Gastrocnemius medialis (tissue), 4 donors: ENCODE measurements around the gene CYP4A22. TPM values are rescaled to one million over a fixed set of nuclear protein-coding genes. Genes with fewer than 3 reads are reported as not detected.
"Not testable (repeated sequence)": the region's sequence is repeated elsewhere in the genome, so short reads cannot be mapped to it uniquely, and the experiment has no call there.

Experiments
- ATAC-seq, 2 donors: fragments of 150-250 bp; one replicate each; pipeline ENCODE4 v1.9.1; 2016
- DNase-seq, 2 donors: peaks; one replicate each; pipeline ENCODE4 v3.0.0-alpha.2; 2019
- H3K27ac ChIP-seq, 4 donors: fragments of 200-600 bp; sonication (generic); 1 replicate in 1 of 4; 2 replicates in 3 of 4; pipeline ENCODE4 v1.5.1; 2016 to 2018; ENCODE audit warnings: mild to moderate bottlenecking in 2 of 4, moderate library complexity in 1 of 4
- H3K27me3 ChIP-seq, 3 donors: fragments of 200-600 bp; sonication (generic) in 2 of 3; 1 replicate in 1 of 3; 2 replicates in 2 of 3; pipeline versions ENCODE4 v1.5.1 to v1.6.0; 2016 to 2019; ENCODE audit warnings: mild to moderate bottlenecking in 1 of 3, moderate library complexity in 1 of 3
- H3K36me3 ChIP-seq, 2 donors: fragments of 200-600 bp; sonication (generic) in 1 of 2; one replicate each; pipeline ENCODE4 v1.5.1; 2017 to 2018
- H3K4me1 ChIP-seq, 2 donors: fragments of 200-600 bp; sonication (generic) in 1 of 2; one replicate each; pipeline ENCODE4 v1.5.1; 2016 to 2017; ENCODE audit warnings: mild to moderate bottlenecking in 2 of 2
- H3K4me3 ChIP-seq, 4 donors: fragments of 200-600 bp; sonication (generic) in 3 of 4; 1 replicate in 1 of 4; 2 replicates in 3 of 4; pipeline ENCODE4 v1.5.1; 2016 to 2019; ENCODE audit warnings: mild to moderate bottlenecking in 2 of 4
- H3K9me3 ChIP-seq, 3 donors: fragments of 200-600 bp; sonication (generic) in 2 of 3; 1 replicate in 1 of 3; 2 replicates in 2 of 3; pipeline ENCODE4 v1.5.1; 2016 to 2019
- POLR2A ChIP-seq, 2 donors: fragments of 450-650 bp; IDR thresholded peaks; one replicate each; pipeline ENCODE4 v1.6.1; 2017; ENCODE audit warnings: antibody characterized with exemption in 2 of 2, mild to moderate bottlenecking in 2 of 2, moderate library complexity in 2 of 2
- in situ Hi-C, 4 donors: fragments of 200-750 bp; cut with MboI; loops; one replicate each; pipeline versions ENCODE4 v1.15.0 to v1.8.0; 2017; ENCODE audit warnings: low sequenced_read_pairs in 4 of 4
- intact Hi-C: fragments of 100-400 bp; cut with DNase I; formaldehyde crosslinking; loops from one replicate; pipeline ENCODE4 v1.15.1; 2023; ENCODE audit warnings: low total_unique reads
- total RNA-seq, 4 donors: library from RNA; depleted of rRNA; stranded (reverse); fragments of >200 nt; gene quantifications; one replicate each; pipeline versions ENCODE4 v1.1.0 to v1.2.3, GENCODE V29; 2016
- TF ChIP-seq, protein P1 (sequence below), 5 experiments: fragments of 450-650 bp in 3 of 5; fragments of 200-600 bp in 2 of 5; sonication (generic) in 2 of 5; IDR thresholded peaks in 4 of 5; conservative IDR thresholded peaks in 1 of 5; 1 replicate in 4 of 5; 2 replicates in 1 of 5; pipeline ENCODE4 v1.5.1; 2016 to 2019; ENCODE audit warnings: antibody characterized with exemption in 5 of 5, mild to moderate bottlenecking in 3 of 5, moderate library complexity in 3 of 5

CYP4A22 gene
- total RNA-seq, 4 donors from 2014 or later = 0.20 to 0.47 (median 0.32) TPM; not detected in 1

DNA sequence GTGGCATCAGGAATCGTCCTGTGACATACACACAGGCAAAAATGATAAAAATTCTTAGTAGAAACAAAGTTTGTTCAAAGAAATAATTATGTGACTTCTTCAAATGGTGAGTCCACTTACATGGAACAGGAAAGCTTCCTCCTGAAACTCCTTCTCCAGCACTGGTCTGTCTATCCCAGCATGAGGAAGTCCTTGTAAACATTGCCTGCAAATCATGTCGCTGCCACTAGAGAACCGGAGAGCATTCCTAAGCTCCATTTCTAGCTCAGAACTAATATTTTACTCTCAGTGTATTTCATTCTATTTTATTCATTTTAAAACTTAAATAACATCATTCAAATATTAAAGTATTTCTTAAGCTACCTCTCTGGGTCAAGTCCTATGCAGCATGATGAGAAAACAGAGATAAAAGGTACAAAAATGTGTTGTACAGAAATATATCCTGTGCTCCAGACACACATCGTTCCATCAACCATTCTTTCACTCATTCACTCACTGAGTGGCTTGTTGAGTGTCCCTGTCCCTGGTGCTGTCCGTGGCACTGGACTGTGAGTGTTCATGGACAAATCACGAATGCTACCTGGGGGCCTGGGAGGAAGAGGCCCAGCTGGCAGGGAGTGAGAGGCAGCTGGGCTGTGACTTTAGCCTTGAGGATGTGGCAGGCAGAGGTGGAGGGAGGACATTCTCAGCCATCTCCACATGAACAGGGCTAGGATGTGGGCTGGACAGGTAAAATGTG, 10.0 kb downstream of the CYP4A22 start:
- Histone ChIP-seq H3K27ac (no peak overlapping the region), H3K9me3 (no peaks in the 10 kb centered on the region), H3K27me3 (no peaks in the 10 kb centered on the region), H3K36me3 (no peaks in the 10 kb centered on the region), H3K4me1 (no peaks in the 10 kb centered on the region), H3K4me3 (no peak overlapping the region)
- intact Hi-C loops (no loop called here), in situ Hi-C loops (no loop called here)
- TF ChIP-seq POLR2A (IDR thresholded peaks at IDR 0.05) = no peak
- TF ChIP-seq, protein P1, sequence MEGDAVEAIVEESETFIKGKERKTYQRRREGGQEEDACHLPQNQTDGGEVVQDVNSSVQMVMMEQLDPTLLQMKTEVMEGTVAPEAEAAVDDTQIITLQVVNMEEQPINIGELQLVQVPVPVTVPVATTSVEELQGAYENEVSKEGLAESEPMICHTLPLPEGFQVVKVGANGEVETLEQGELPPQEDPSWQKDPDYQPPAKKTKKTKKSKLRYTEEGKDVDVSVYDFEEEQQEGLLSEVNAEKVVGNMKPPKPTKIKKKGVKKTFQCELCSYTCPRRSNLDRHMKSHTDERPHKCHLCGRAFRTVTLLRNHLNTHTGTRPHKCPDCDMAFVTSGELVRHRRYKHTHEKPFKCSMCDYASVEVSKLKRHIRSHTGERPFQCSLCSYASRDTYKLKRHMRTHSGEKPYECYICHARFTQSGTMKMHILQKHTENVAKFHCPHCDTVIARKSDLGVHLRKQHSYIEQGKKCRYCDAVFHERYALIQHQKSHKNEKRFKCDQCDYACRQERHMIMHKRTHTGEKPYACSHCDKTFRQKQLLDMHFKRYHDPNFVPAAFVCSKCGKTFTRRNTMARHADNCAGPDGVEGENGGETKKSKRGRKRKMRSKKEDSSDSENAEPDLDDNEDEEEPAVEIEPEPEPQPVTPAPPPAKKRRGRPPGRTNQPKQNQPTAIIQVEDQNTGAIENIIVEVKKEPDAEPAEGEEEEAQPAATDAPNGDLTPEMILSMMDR (IDR thresholded peaks at IDR 0.05 in 4 of 5, conservative IDR thresholded peaks at IDR 0.05 in 1 of 5) = no peak
- DNase-seq (no peak), ATAC-seq (no peak)

DNA sequence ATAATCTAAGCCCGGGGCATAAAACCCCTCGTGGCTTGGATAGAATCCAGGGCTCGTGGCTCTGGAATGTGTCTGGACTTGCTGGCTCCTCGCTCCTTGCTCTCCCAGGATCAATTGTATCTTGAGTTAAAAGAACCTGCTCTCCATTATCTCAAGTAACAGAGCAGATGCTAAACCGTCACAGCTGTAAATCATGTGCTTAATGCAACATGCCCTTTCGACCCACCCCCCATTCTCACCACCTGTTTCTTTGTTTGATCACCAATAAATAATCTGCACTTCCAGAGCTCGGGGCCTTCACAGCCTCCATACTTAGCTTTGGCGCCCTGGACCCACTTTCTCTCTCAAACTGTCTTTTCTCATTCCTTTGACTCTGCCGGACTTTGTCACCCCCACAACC, 11.9 kb downstream of the CYP4A22 start:
- intact Hi-C loops, ATAC-seq, in situ Hi-C loops, H3K4me1 ChIP-seq, DNase-seq, H3K9me3 ChIP-seq, H3K36me3 ChIP-seq, H3K27ac ChIP-seq, H3K4me3 ChIP-seq, H3K27me3 ChIP-seq: not testable (repeated sequence)

DNA sequence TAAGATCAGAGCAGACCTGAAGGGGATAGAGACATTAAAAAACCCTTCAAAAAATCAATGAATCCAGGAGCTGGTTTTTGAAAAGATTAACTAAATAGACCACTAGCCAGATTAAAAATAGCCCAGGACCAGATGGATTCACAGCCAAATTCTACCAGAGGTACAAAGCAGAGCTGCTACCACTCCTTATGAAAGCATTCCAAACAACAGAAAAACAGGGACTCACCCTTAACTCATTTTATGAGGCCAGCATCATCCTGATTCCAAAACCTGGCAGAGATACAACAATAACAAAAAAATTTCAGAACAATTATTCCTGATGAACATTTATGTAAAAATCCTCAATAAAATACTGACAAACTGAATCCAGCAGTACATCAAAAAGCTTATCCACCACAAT, 19.2 kb downstream of the CYP4A22 start:
- H3K36me3 ChIP-seq, ATAC-seq, H3K4me1 ChIP-seq, intact Hi-C loops, H3K27ac ChIP-seq, in situ Hi-C loops, H3K27me3 ChIP-seq, DNase-seq, H3K9me3 ChIP-seq, H3K4me3 ChIP-seq: not testable (repeated sequence)

DNA sequence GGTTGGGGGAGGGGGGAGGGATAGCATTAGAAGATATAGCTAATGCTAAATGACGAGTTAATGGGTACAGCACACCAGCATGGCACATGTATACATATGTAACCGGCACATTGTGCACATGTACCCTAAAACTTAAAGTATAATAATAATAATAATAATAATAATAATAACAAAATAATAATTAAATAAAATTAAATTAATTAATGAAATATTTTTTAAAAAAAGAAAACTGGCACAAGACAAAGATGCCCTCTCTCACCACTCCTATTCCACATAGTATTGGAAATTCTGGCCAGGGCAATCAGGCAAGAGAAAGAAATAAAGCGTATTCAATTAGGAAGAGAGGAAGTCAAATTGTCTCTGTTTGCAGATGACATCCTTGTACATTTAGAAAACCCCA, 20.7 kb downstream of the CYP4A22 start:
- H3K4me1 ChIP-seq, H3K27ac ChIP-seq, in situ Hi-C loops, DNase-seq, H3K4me3 ChIP-seq, intact Hi-C loops, H3K36me3 ChIP-seq, H3K27me3 ChIP-seq, ATAC-seq, H3K9me3 ChIP-seq: not testable (repeated sequence)

DNA sequence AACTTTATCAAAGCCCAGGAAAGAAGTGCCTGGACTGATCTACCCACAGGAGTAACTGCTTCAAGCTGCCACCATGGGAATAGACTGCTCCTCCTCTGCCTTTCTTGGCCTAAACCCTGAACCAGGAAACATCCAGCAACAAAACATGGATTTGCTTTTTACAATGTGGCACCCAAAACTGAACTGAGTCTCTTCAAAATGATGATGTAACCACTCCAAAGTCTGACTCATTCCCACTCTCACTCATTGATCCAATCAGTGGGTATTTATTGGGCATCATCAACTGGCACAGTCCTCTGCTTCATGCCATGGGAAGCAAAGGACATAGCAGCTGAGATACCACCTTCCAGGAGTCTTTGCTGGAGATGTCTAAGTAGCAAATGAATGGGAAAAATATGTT, 23.5 kb downstream of the CYP4A22 start:
- TF ChIP-seq, protein P1 (IDR thresholded peaks at IDR 0.05 in 4 of 5, conservative IDR thresholded peaks at IDR 0.05 in 1 of 5) = no peak
- DNase-seq (no peak), ATAC-seq (no peak)
- no peaks in the 10 kb centered on the region for H3K36me3 ChIP-seq
- H3K4me3 ChIP-seq = no peak overlapping the region
- no peaks in the 10 kb centered on the region for H3K4me1 ChIP-seq
- peaks cover 0 to 3% (median 0%) of the 10 kb centered on the region in 3 donors for H3K27me3 ChIP-seq
- in situ Hi-C loops (no loop called here), intact Hi-C loops (no loop called here)
- no peak overlapping the region for H3K27ac ChIP-seq
- no peaks in the 10 kb centered on the region for H3K9me3 ChIP-seq

DNA sequence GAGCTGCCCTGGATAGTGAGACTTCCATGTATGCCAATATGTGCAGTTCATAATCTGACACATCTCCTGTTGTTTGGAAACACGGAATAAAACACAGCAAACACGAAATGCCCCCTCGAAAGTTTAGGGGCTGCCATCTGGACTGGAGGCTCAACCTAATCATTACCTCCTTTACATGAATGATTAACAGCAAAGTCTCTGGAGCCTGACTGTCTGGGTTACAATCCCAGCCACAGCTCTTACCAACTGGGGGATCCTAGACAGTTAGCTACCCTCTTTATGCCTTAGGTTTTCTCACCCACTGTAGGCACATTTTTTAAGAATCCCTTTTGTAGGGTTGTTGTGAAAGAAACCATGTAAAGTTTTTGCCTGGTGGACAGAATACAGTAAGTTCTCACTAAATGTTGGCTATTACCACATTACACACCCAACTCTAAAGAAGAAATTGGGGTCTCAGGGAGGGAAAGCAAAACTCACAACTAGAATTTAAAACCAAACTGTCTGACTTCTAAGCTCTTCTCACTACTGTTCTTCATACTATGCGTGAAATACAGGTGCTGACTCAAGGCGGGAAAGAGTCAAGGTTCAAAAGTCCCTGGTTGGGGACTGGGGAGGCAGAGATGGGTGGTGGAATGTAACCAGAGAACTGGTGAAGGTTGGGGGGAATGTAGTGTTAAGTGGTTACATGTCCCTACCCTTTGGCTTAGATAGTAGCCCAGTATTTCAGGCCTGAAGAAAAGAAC, 24.2 kb downstream of the CYP4A22 start:
- intact Hi-C loops (no loop called here), in situ Hi-C loops (no loop called here)
- Histone ChIP-seq H3K4me1 (no peaks in the 10 kb centered on the region), H3K4me3 (no peak overlapping the region), H3K9me3 (no peaks in the 10 kb centered on the region), H3K27ac (no peak overlapping the region), H3K27me3 (peaks cover 0 to 3% (median 0%) of the 10 kb centered on the region in 3 donors), H3K36me3 (no peaks in the 10 kb centered on the region)
- no peak for TF ChIP-seq POLR2A (IDR thresholded peaks at IDR 0.05)
- TF ChIP-seq, protein P1 (IDR thresholded peaks at IDR 0.05 in 4 of 5, conservative IDR thresholded peaks at IDR 0.05 in 1 of 5) = no peak
- ATAC-seq (no peak), DNase-seq (no peak)
